H1 (cell line): ENCODE results near the gene MED23. TPM values are rescaled to one million over a fixed set of nuclear protein-coding genes. Genes with fewer than 3 reads are reported as not detected.

Source experiments
- CTCF ChIA-PET: fragments of 300-600 bp; sonication (Branson Sonifier 250); formaldehyde crosslinking; loops from one replicate; lab custom pipeline; 2021; ENCODE audit not compliant: partially characterized antibody; lab: Charles Lee
- POLR2A ChIA-PET: fragments of 300-600 bp; sonication (Branson Sonifier 250); formaldehyde crosslinking; loops from one replicate; lab custom pipeline; 2021; ENCODE audit warnings: inconsistent platforms; ENCODE audit not compliant: partially characterized antibody; lab: Charles Lee
- DNase-seq, 2 experiments: peaks; one replicate each; pipeline versions ENCODE4 v3.0.0 to v3.0.0-alpha.2; 2010 to 2022; ENCODE audit warnings: low spot score in 2 of 2, low read depth in 1 of 2, mixed read lengths in 1 of 2
- FAIRE-seq: peaks from 2 replicates; lab custom pipeline; 2011; peaks lifted over from hg19 to GRCh38; lab: Jason Lieb, UNC
- H2AFZ ChIP-seq: 2 replicates; pipeline ENCODE4 v1.8.1; 2012; ENCODE audit warnings: low read length, inconsistent platforms
- H2AK5ac ChIP-seq: 2 replicates; pipeline ENCODE4 v1.6.1; 2013; ENCODE audit warnings: low read depth, low read length
- H2BK120ac ChIP-seq: replicated peaks from 2 replicates; pipeline ENCODE3; 2013; ENCODE audit warnings: low read depth, low read length, inconsistent platforms
- H2BK12ac ChIP-seq: 2 replicates; pipeline ENCODE4 v1.6.1; 2013; ENCODE audit warnings: low read depth, low read length
- H2BK15ac ChIP-seq: 2 replicates; pipeline ENCODE4 v1.6.1; 2013; ENCODE audit warnings: low read length
- H2BK20ac ChIP-seq: 2 replicates; pipeline ENCODE4 v1.6.1; 2013; ENCODE audit warnings: low read length
- H2BK5ac ChIP-seq: 2 replicates; pipeline ENCODE4 v1.6.1; 2013; ENCODE audit warnings: low read depth, low read length
- H3K14ac ChIP-seq: 2 replicates; pipeline ENCODE4 v1.6.1; 2013; ENCODE audit warnings: inconsistent platforms; ENCODE audit not compliant: insufficient read length
- H3K18ac ChIP-seq: 2 replicates; pipeline ENCODE4 v1.6.1; 2013; ENCODE audit warnings: low read length; ENCODE audit errors: extremely low read depth
- H3K23ac ChIP-seq: 2 replicates; pipeline ENCODE4 v1.6.1; 2013; ENCODE audit warnings: inconsistent platforms; ENCODE audit not compliant: insufficient read length
- H3K23me2 ChIP-seq: 2 replicates; pipeline ENCODE4 v1.6.1; 2013; ENCODE audit warnings: low read depth, low read length
- H3K27ac ChIP-seq: 2 replicates; pipeline ENCODE4 v1.6.1; 2011; ENCODE audit warnings: low read depth, low read length, inconsistent platforms
- H3K27me3 ChIP-seq, 4 experiments: replicated peaks in 1 of 4; 1 replicate in 1 of 4; 2 replicates in 3 of 4; pipeline versions ENCODE4 v1.6.1 to v1.8.1; 2011 to 2013; ENCODE audit warnings: low read length in 3 of 4, mild to moderate bottlenecking in 3 of 4, inconsistent platforms in 2 of 4, mixed read lengths in 2 of 4, moderate library complexity in 1 of 4; ENCODE audit not compliant: control insufficient read depth in 3 of 4, insufficient read depth in 3 of 4; ENCODE audit errors: extremely low read depth in 1 of 4
- H3K36me3 ChIP-seq, 4 experiments: 2 replicates each; pipeline versions ENCODE4 v1.6.1 to v1.8.1; 2011 to 2013; ENCODE audit warnings: mild to moderate bottlenecking in 4 of 4, low read length in 3 of 4, moderate library complexity in 2 of 4, control low read depth in 1 of 4, inconsistent platforms in 1 of 4; ENCODE audit not compliant: insufficient read depth in 4 of 4, control insufficient read depth in 2 of 4
- H3K4ac ChIP-seq: replicated peaks from 2 replicates; pipeline ENCODE3; 2013; ENCODE audit warnings: low read length, low read depth, mixed read lengths, inconsistent platforms; ENCODE audit not compliant: insufficient read length
- H3K4me1 ChIP-seq, 4 experiments: replicated peaks in 1 of 4; 1 replicate in 1 of 4; 2 replicates in 3 of 4; pipeline versions ENCODE4 v1.6.1 to v1.8.1; 2011 to 2013; ENCODE audit warnings: low read length in 3 of 4, inconsistent platforms in 2 of 4, mixed read lengths in 1 of 4; ENCODE audit not compliant: insufficient read depth in 4 of 4, control insufficient read depth in 3 of 4
- H3K4me2 ChIP-seq, 2 experiments: 2 replicates each; pipeline versions ENCODE4 v1.6.1 to v1.8.1; 2011 to 2013; ENCODE audit warnings: low read depth in 2 of 2, low read length in 2 of 2, control low read depth in 1 of 2, inconsistent platforms in 1 of 2, mild to moderate bottlenecking in 1 of 2; ENCODE audit not compliant: insufficient read depth in 1 of 2
- H3K4me3 ChIP-seq, 4 experiments: fragments of 200-600, 300-600 bp in 1 of 4; sonication (generic), shearing (Covaris generic), sonication (Bioruptor Twin) in 1 of 4; 2 replicates each; pipeline versions ENCODE4 v1.5.1 to v1.8.1; 2011 to 2016; ENCODE audit warnings: low read length in 4 of 4, low read depth in 3 of 4, control low read depth in 2 of 4, inconsistent platforms in 2 of 4, mild to moderate bottlenecking in 2 of 4, mixed read lengths in 1 of 4, moderate library complexity in 1 of 4; ENCODE audit not compliant: insufficient read depth in 2 of 4; ENCODE audit errors: extremely low read depth in 1 of 4
- H3K56ac ChIP-seq: replicated peaks from 2 replicates; pipeline ENCODE3; 2013; ENCODE audit warnings: low read depth, mild to moderate bottlenecking, mixed read lengths, low read length, inconsistent platforms; ENCODE audit not compliant: insufficient read length
- H3K79me1 ChIP-seq: 2 replicates; pipeline ENCODE4 v1.6.1; 2013; ENCODE audit warnings: low read depth, low read length, control low read depth
- H3K79me2 ChIP-seq, 2 experiments: 2 replicates each; pipeline versions ENCODE4 v1.6.1 to v1.8.1; 2012 to 2013; ENCODE audit warnings: low read length in 2 of 2, mild to moderate bottlenecking in 2 of 2, inconsistent platforms in 1 of 2; ENCODE audit not compliant: insufficient read depth in 2 of 2, control insufficient read depth in 1 of 2
- H3K9ac ChIP-seq, 4 experiments: replicated peaks in 1 of 4; 1 replicate in 1 of 4; 2 replicates in 3 of 4; pipeline versions ENCODE4 v1.6.1 to v1.8.1; 2011 to 2013; ENCODE audit warnings: low read depth in 3 of 4, low read length in 3 of 4, control low read depth in 2 of 4, mild to moderate bottlenecking in 2 of 4, moderate library complexity in 2 of 4, inconsistent platforms in 1 of 4; ENCODE audit errors: extremely low read depth in 1 of 4
- H3K9me3 ChIP-seq, 2 experiments: 2 replicates each; pipeline versions ENCODE4 v1.6.1 to v1.8.1; 2012 to 2013; ENCODE audit warnings: mild to moderate bottlenecking in 2 of 2, moderate library complexity in 2 of 2, control low read depth in 1 of 2, inconsistent platforms in 1 of 2, low read depth in 1 of 2, low read length in 1 of 2, mixed read lengths in 1 of 2; ENCODE audit not compliant: insufficient read depth in 2 of 2
- H4K20me1 ChIP-seq, 2 experiments: replicated peaks in 1 of 2; 2 replicates each; pipeline versions ENCODE3 to v1.8.1; 2011 to 2013; ENCODE audit warnings: inconsistent platforms in 2 of 2, low read length in 2 of 2, mild to moderate bottlenecking in 1 of 2; ENCODE audit not compliant: insufficient read depth in 2 of 2, control insufficient read depth in 1 of 2
- H4K5ac ChIP-seq: 2 replicates; pipeline ENCODE4 v1.6.1; 2013; ENCODE audit warnings: low read length, low read depth, mixed read lengths, inconsistent platforms; ENCODE audit not compliant: insufficient read length
- H4K8ac ChIP-seq: 2 replicates; pipeline ENCODE4 v1.8.0; 2013; ENCODE audit warnings: mild to moderate bottlenecking, moderate library complexity, low read length, inconsistent platforms; ENCODE audit not compliant: insufficient read depth; ENCODE audit errors: extremely low read depth
- H4K91ac ChIP-seq: replicated peaks from 2 replicates; pipeline ENCODE3; 2013; ENCODE audit warnings: low read length, mixed read lengths, inconsistent platforms; ENCODE audit not compliant: insufficient read length
- CBX8 ChIP-seq: fragments of 300-800, 300-1000 bp; sonication (generic); IDR thresholded peaks from 2 replicates; pipeline ENCODE4 v1.7.1; 2016; ENCODE audit warnings: low read depth, low read length, borderline replicate concordance
- CHD2 ChIP-seq: IDR thresholded peaks from 2 replicates; pipeline ENCODE4 v1.6.1; 2012; ENCODE audit warnings: low read length, improper control_type of control experiment
- KDM1A ChIP-seq: fragments of 200-600, 300-600 bp; sonication (generic); IDR thresholded peaks from 2 replicates; pipeline ENCODE4 v1.7.1; 2016; ENCODE audit warnings: mild to moderate bottlenecking, low read length, borderline replicate concordance
- TCF12 ChIP-seq: IDR thresholded peaks from 2 replicates; pipeline ENCODE4 v1.6.1; 2011; ENCODE audit warnings: low read depth, mild to moderate bottlenecking, low read length
- polyA plus RNA-seq, 7 experiments: library from polyadenylated mRNA; depleted of rRNA in 3 of 7; stranded (reverse) in 5 of 7; unstranded in 2 of 7; fragments of >200 nt in 5 of 7; fragments of 200-250 nt in 2 of 7; gene quantifications; 1 replicate in 5 of 7; 2 replicates in 1 of 7; 4 replicates in 1 of 7; pipeline versions ENCODE4 v1.2.1 to v1.2.3, GENCODE V29; 2011 to 2013; ENCODE audit warnings: missing spikeins in 2 of 7, mixed read lengths in 2 of 7
- total RNA-seq: library from RNA; stranded (reverse); fragmentation: NEBNext Ultra II Directional; extraction: Animal tissue kit (Norgen Biotek cat#: 25700); gene quantifications from 2 replicates; pipeline ENCODE4 v1.2.1, GENCODE V29; 2021
- TF ChIP-seq, protein P1 (sequence below): IDR thresholded peaks from 2 replicates; pipeline ENCODE4 v1.6.1; 2011; ENCODE audit warnings: low read length, improper control_type of control experiment

Gene MED23
- total and polyA plus RNA-seq, 2 of the 8 experiments (the other 6 are each of a cell fraction or from before 2014, with no cell fraction given), result 10.5 to 13.0 TPM

GRCh38 chr6:131581523-131581922 lies 46.5 kb downstream of the MED23 start:
- Histone ChIP-seq H2AK5ac (no peak overlapping the region), H2AFZ (no peak overlapping the region), H3K27ac (no peak overlapping the region), H3K56ac (no peak overlapping the region), H3K9ac (no peak overlapping the region), H3K4me1 (peaks cover 0 to 3% (median 0%) of the 10 kb centered on the region in 4 experiments; a peak in 1 of 7 replicates), H2BK15ac (no peak overlapping the region), H3K4me2 (no peak overlapping the region), H4K8ac (no peak overlapping the region), H4K91ac (no peak overlapping the region), H2BK20ac (no peak overlapping the region), H3K79me1 (no peaks in the 10 kb centered on the region), H2BK12ac (no peak overlapping the region), H3K23ac (no peak overlapping the region), H3K4me3 (no peak overlapping the region), H3K23me2 (no peaks in the 10 kb centered on the region), H2BK120ac (no peak overlapping the region), H3K9me3 (no peaks in the 10 kb centered on the region), H4K20me1 (no peaks in the 10 kb centered on the region), H3K79me2 (no peaks in the 10 kb centered on the region), H3K14ac (no peak overlapping the region), H3K36me3 (peaks cover 0 to 9% (median 3%) of the 10 kb centered on the region in 4 experiments; a peak in 4 of 8 replicates), H3K27me3 (no peaks in the 10 kb centered on the region), H2BK5ac (no peak overlapping the region), H4K5ac (no peak overlapping the region), H3K4ac (no peak overlapping the region), H3K18ac (no peak overlapping the region)
- POLR2A ChIA-PET, result no interaction called here
- DNase-seq, result no peak
- no peak for FAIRE-seq
- CTCF ChIA-PET, result no interaction called here
- TF ChIP-seq, protein P1, sequence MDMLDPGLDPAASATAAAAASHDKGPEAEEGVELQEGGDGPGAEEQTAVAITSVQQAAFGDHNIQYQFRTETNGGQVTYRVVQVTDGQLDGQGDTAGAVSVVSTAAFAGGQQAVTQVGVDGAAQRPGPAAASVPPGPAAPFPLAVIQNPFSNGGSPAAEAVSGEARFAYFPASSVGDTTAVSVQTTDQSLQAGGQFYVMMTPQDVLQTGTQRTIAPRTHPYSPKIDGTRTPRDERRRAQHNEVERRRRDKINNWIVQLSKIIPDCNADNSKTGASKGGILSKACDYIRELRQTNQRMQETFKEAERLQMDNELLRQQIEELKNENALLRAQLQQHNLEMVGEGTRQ, result no peak
- TF ChIP-seq TCF12, result no peak
- TF ChIP-seq CHD2, result no peak
- no peak for TF ChIP-seq CBX8
- TF ChIP-seq KDM1A, result no peak
